OCI-LY1 (cell line): ENCODE results near the gene KCNMA1.

Experiments
- CTCF ChIP-seq: fragments of 200-600 bp; sonication (generic), shearing (Covaris generic); IDR thresholded peaks from 2 replicates; pipeline ENCODE4 v1.5.1; 2017; ENCODE audit warnings: mild to moderate bottlenecking, antibody characterized with exemption, low read length, moderate library complexity, mixed read lengths
- EZH2 ChIP-seq: fragments of 200-600 bp; sonication (generic), shearing (Covaris generic); IDR thresholded peaks from 2 replicates; pipeline ENCODE4 v1.8.0; 2017; ENCODE audit warnings: borderline replicate concordance, mixed run types, mild to moderate bottlenecking, antibody characterized with exemption, low read length, moderate library complexity, mixed read lengths

GRCh38 chr10:77664008-77664407, 26.4 kb upstream of the KCNMA1 start:
- TF ChIP-seq CTCF (no peak), EZH2 (no peak)
